ENCODE results near the gene OSMR.

Gene OSMR

GRCh38 chr5:38927470-38927869 lies 81.7 kb downstream of the OSMR start:
- DNase-seq, result no peak

- DNase-seq, result no peak
These were observed 84.0 kb downstream of the OSMR start for GRCh38 chr5:38929838-38930237.

- no peak for DNase-seq
These were observed 85.9 kb downstream of the OSMR start for GRCh38 chr5:38931731-38932130.

- DNase-seq, result no peak
These were observed 87.1 kb downstream of the OSMR start for GRCh38 chr5:38932854-38933408.

GRCh38 chr5:38935437-38935836 lies 89.6 kb downstream of the OSMR start:
- no peak for DNase-seq

GRCh38 chr5:38936269-38936668 lies 90.5 kb downstream of the OSMR start:
- DNase-seq, result no peak

GRCh38 chr5:38938424-38938823 lies 92.6 kb downstream of the OSMR start:
- no peak for DNase-seq

GRCh38 chr5:38938973-38939372 lies 93.2 kb downstream of the OSMR start:
- DNase-seq, result no peak

- DNase-seq, result no peak
These were observed 94.5 kb downstream of the OSMR start for GRCh38 chr5:38940230-38940858.

GRCh38 chr5:38941912-38942311 lies 96.1 kb downstream of the OSMR start:
- DNase-seq, result no peak

GRCh38 chr5:38944282-38944681 lies 98.5 kb downstream of the OSMR start:
- no peak for DNase-seq

- DNase-seq, result no peak
These were observed 102.7 kb downstream of the OSMR start for GRCh38 chr5:38948501-38948900.

GRCh38 chr5:38953426-38954012 lies 107.7 kb downstream of the OSMR start:
- DNase-seq, result no peak

- no peak for DNase-seq
These were observed 115.9 kb downstream of the OSMR start for GRCh38 chr5:38961691-38962090.

GRCh38 chr5:38968665-38969064 lies 122.9 kb downstream of the OSMR start:
- no peak for DNase-seq

GRCh38 chr5:38978036-38978435 lies 132.2 kb downstream of the OSMR start:
- DNase-seq, result no peak

- no peak for DNase-seq
These were observed 133.7 kb downstream of the OSMR start for GRCh38 chr5:38979535-38979934.

All from CD4-positive, alpha-beta T cell treated with Interferon gamma for 1 hour (primary cell).